ENCODE data around the gene RCN1.

GRCh38 chr11:32122200-32122599 is 31.3 kb downstream of the RCN1 start:
- TF ChIP-seq CTCF (conservative IDR thresholded peaks at IDR 0.05 in 1 of 2, IDR thresholded peaks at IDR 0.05 in 1 of 2; ENCODE audit: extremely low read depth in 1 of 2, insufficient read depth in 1 of 2, low read depth in 1 of 2, low read length in 2 of 2) (no peak), EZH2 (IDR thresholded peaks at IDR 0.05; ENCODE audit: borderline replicate concordance, low read length) (no peak)
